Mesendoderm (in vitro differentiated cells): ENCODE measurements around the gene PSME1.

Source experiments
- DNase-seq: peaks from one replicate; pipeline ENCODE4 v3.0.0; 2013
- H2AK5ac ChIP-seq: 2 replicates; pipeline ENCODE4 v1.6.1; 2013; ENCODE audit warnings: low read length, inconsistent platforms
- H2BK120ac ChIP-seq: 2 replicates; pipeline ENCODE4 v1.6.1; 2013; ENCODE audit warnings: low read depth, mild to moderate bottlenecking, low read length, moderate library complexity, mixed read lengths
- H2BK15ac ChIP-seq: replicated peaks from 2 replicates; pipeline ENCODE4 v1.6.1; 2013; ENCODE audit warnings: low read depth, mild to moderate bottlenecking, moderate library complexity
- H2BK5ac ChIP-seq: 2 replicates; pipeline ENCODE4 v1.6.1; 2013; ENCODE audit warnings: low read length, inconsistent platforms
- H3K18ac ChIP-seq: 2 replicates; pipeline ENCODE4 v1.6.1; 2013; ENCODE audit warnings: mild to moderate bottlenecking, low read length, mixed read lengths
- H3K23ac ChIP-seq: one replicate; pipeline ENCODE4 v1.6.1; 2013; ENCODE audit warnings: low read length
- H3K27ac ChIP-seq: 2 replicates; pipeline ENCODE4 v1.5.1; 2013; ENCODE audit warnings: low read depth, mild to moderate bottlenecking, inconsistent platforms, low read length, moderate library complexity
- H3K27me3 ChIP-seq: 2 replicates; pipeline ENCODE4 v1.6.1; 2013; ENCODE audit warnings: low read length, control low read depth, mild to moderate bottlenecking, inconsistent platforms; ENCODE audit not compliant: insufficient read depth, poor library complexity
- H3K36me3 ChIP-seq: 2 replicates; pipeline ENCODE4 v1.6.1; 2013; ENCODE audit warnings: low read length, inconsistent platforms; ENCODE audit not compliant: control insufficient read depth, insufficient read depth
- H3K4ac ChIP-seq: one replicate; pipeline ENCODE4 v1.6.1; 2013; ENCODE audit warnings: low read depth, mild to moderate bottlenecking, low read length, moderate library complexity
- H3K4me1 ChIP-seq: 2 replicates; pipeline ENCODE4 v1.6.1; 2013; ENCODE audit warnings: low read depth, low read length, inconsistent platforms; ENCODE audit not compliant: control insufficient read depth
- H3K4me2 ChIP-seq: 2 replicates; pipeline ENCODE4 v1.6.1; 2013; ENCODE audit warnings: low read length
- H3K4me3 ChIP-seq: 2 replicates; pipeline ENCODE4 v1.5.1; 2013; ENCODE audit warnings: mild to moderate bottlenecking, low read length
- H3K56ac ChIP-seq: one replicate; pipeline ENCODE4 v1.6.1; 2013; ENCODE audit warnings: low read length
- H3K79me1 ChIP-seq: 2 replicates; pipeline ENCODE4 v1.6.1; 2013; ENCODE audit warnings: low read length, inconsistent platforms
- H3K79me2 ChIP-seq: 2 replicates; pipeline ENCODE4 v1.6.1; 2013; ENCODE audit warnings: mild to moderate bottlenecking, low read length; ENCODE audit not compliant: control insufficient read depth, insufficient read depth
- H3K9ac ChIP-seq: 2 replicates; pipeline ENCODE4 v1.6.1; 2013; ENCODE audit warnings: low read length, inconsistent platforms
- H4K5ac ChIP-seq: one replicate; pipeline ENCODE4 v1.6.1; 2013; ENCODE audit warnings: low read length
- H4K8ac ChIP-seq: one replicate; pipeline ENCODE4 v1.6.1; 2013; ENCODE audit warnings: low read depth, mild to moderate bottlenecking, control low read depth, low read length, moderate library complexity
- WGBS: extraction: QIAGEN DNeasy Blood & Tissue Kit; methylation state at CpG from one replicate; pipeline ENCODE4 v1.1.7; 2013; ENCODE audit warnings: low lambda C conversion rate, missing lambda C conversion rate; ENCODE audit not compliant: insufficient coverage; ENCODE audit errors: extremely low coverage; 5-methylcytosine and 5-hydroxymethylcytosine counted together

PSME1 gene

GRCh38 chr14:24138396-24139271, 2.6 kb downstream of the PSME1 start:
- no peak overlapping the region for H2AK5ac ChIP-seq
- no peak overlapping the region for H3K4ac ChIP-seq
- H3K56ac ChIP-seq, result no peak overlapping the region
- peaks cover 4% of the 10 kb centered on the region for H3K4me1 ChIP-seq
- no peak overlapping the region for H2BK120ac ChIP-seq
- H3K79me2 ChIP-seq, result peaks cover 13% of the 10 kb centered on the region
- H3K27ac ChIP-seq, result no peak overlapping the region
- H2BK15ac ChIP-seq, result no peak overlapping the region
- H3K27me3 ChIP-seq, result no peaks in the 10 kb centered on the region
- H3K23ac ChIP-seq, result no peak overlapping the region
- no peak overlapping the region for H3K4me2 ChIP-seq
- H2BK5ac ChIP-seq, result no peak overlapping the region
- no CpG with 5 or more reads among the region's 13 CpGs for WGBS
- H4K5ac ChIP-seq, result no peak overlapping the region
- no peak for DNase-seq
- H3K79me1 ChIP-seq, result peaks cover 9% of the 10 kb centered on the region
- no peak overlapping the region for H3K9ac ChIP-seq
- no peak overlapping the region for H4K8ac ChIP-seq
- no peak overlapping the region for H3K4me3 ChIP-seq
- no peak overlapping the region for H3K18ac ChIP-seq
- H3K36me3 ChIP-seq, result peaks cover 5% of the 10 kb centered on the region

- H3K27me3 ChIP-seq, result no peaks in the 10 kb centered on the region
- H3K79me1 ChIP-seq, result peaks cover 9% of the 10 kb centered on the region
- no peak overlapping the region for H3K4me3 ChIP-seq
- H3K9ac ChIP-seq, result peak overlapping the region; percentile 36
- no peak overlapping the region for H3K4ac ChIP-seq
- H2BK120ac ChIP-seq, result no peak overlapping the region
- no peak overlapping the region for H4K5ac ChIP-seq
- H4K8ac ChIP-seq, result no peak overlapping the region
- no peak overlapping the region for H3K18ac ChIP-seq
- H3K56ac ChIP-seq, result peak overlapping the region; percentile 38
- H2AK5ac ChIP-seq, result no peak overlapping the region
- H3K27ac ChIP-seq, result no peak overlapping the region
- H3K23ac ChIP-seq, result no peak overlapping the region
- peaks cover 5% of the 10 kb centered on the region for H3K36me3 ChIP-seq
- peaks cover 13% of the 10 kb centered on the region for H3K79me2 ChIP-seq
- H3K4me2 ChIP-seq, result no peak overlapping the region
- WGBS, result no CpG with 5 or more reads among the region's 9 CpGs
- peaks cover 4% of the 10 kb centered on the region for H3K4me1 ChIP-seq
- H2BK15ac ChIP-seq, result no peak overlapping the region
- no peak overlapping the region for H2BK5ac ChIP-seq
- DNase-seq, result no peak
Observed at GRCh38 chr14:24139272-24139934, 3.4 kb downstream of the PSME1 start.

GRCh38 chr14:24141097-24141880, 5.3 kb downstream of the PSME1 start, which contains the start of gene EMC9:
TSS of gene EMC9 (minus strand) at chr14:24141591. CDS start at chr14:24141304, 287 bp downstream.
- Histone ChIP-seq H4K5ac (no peak within 1 kb of the TSS), H3K79me1 (peaks cover 13% of the 10 kb centered on the region), H3K27me3 (no peaks in the 10 kb centered on the region), H3K18ac (peak within 1 kb of the TSS; percentile 63), H2BK120ac (no peak within 1 kb of the TSS), H3K27ac (peak within 1 kb of the TSS; percentile 95), H3K36me3 (peaks cover 5% of the 10 kb centered on the region), H3K9ac (peak within 1 kb of the TSS; percentile 100), H2BK5ac (peak within 1 kb of the TSS; percentile 99), H3K4me3 (peak within 1 kb of the TSS; percentile 98), H3K4ac (peak within 1 kb of the TSS; percentile 49), H4K8ac (peak within 1 kb of the TSS; percentile 31), H2AK5ac (peak within 1 kb of the TSS; percentile 64), H3K4me2 (peak within 1 kb of the TSS; percentile 91), H3K23ac (peak within 1 kb of the TSS; percentile 74), H3K56ac (peak within 1 kb of the TSS; percentile 100), H2BK15ac (no peak within 1 kb of the TSS), H3K4me1 (peaks cover 9% of the 10 kb centered on the region), H3K79me2 (peaks cover 13% of the 10 kb centered on the region)
- DNase-seq, result peak; percentile 100
- WGBS, result no CpG with 5 or more reads among the region's 65 CpGs

GRCh38 chr14:24143511-24143910, 7.5 kb downstream of the PSME1 start:
- Histone ChIP-seq H3K4me2 (no peak overlapping the region), H2BK120ac (no peak overlapping the region), H2BK5ac (no peak overlapping the region), H2AK5ac (no peak overlapping the region), H3K56ac (no peak overlapping the region), H3K18ac (no peak overlapping the region), H3K23ac (no peak overlapping the region), H3K4ac (no peak overlapping the region), H3K4me1 (peaks cover 10% of the 10 kb centered on the region), H3K36me3 (peaks cover 4% of the 10 kb centered on the region), H3K27ac (no peak overlapping the region), H3K4me3 (no peak overlapping the region), H4K8ac (no peak overlapping the region), H3K79me2 (peaks cover 24% of the 10 kb centered on the region), H3K9ac (no peak overlapping the region), H3K79me1 (peaks cover 21% of the 10 kb centered on the region), H2BK15ac (no peak overlapping the region), H4K5ac (no peak overlapping the region), H3K27me3 (no peaks in the 10 kb centered on the region)
- DNase-seq, result no peak
- no CpG with 5 or more reads among the region's 2 CpGs for WGBS

GRCh38 chr14:24144451-24144850, 8.5 kb downstream of the PSME1 start:
- Histone ChIP-seq H4K8ac (no peak overlapping the region), H3K4me2 (no peak overlapping the region), H3K23ac (no peak overlapping the region), H3K27me3 (no peaks in the 10 kb centered on the region), H3K4ac (no peak overlapping the region), H2BK120ac (no peak overlapping the region), H3K27ac (no peak overlapping the region), H3K79me2 (peaks cover 23% of the 10 kb centered on the region), H3K4me3 (no peak overlapping the region), H3K56ac (no peak overlapping the region), H3K9ac (no peak overlapping the region), H4K5ac (no peak overlapping the region), H2AK5ac (no peak overlapping the region), H3K4me1 (peaks cover 10% of the 10 kb centered on the region), H2BK15ac (no peak overlapping the region), H3K36me3 (peaks cover 3% of the 10 kb centered on the region), H3K18ac (no peak overlapping the region), H2BK5ac (no peak overlapping the region), H3K79me1 (peaks cover 21% of the 10 kb centered on the region)
- no peak for DNase-seq
- WGBS, result no CpG with 5 or more reads among the region's 1 CpG
